ENCODE results near the gene SND1.

DNA sequence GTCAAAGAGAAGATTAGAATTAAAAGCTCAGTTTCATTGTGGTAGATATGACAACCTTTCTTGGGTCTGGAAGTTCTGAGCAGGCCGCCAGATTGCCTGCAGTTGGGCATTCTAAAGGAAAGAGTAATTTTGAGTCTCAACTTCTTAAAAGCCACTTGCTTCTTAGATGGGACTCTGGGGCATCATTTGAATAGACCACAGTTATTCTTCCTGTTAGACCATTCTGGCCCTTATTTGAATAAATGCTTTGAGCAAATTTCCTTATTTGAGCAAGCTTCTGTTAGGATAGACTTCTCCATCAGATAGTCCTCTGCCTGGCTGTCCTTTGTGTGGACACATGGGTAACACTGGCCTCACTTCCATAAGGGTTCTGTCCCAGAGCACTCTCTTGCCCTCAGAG lies 40.2 kb downstream of the SND1 start:
- TF ChIP-seq POLR2A (IDR thresholded peaks at IDR 0.05) (no peak), EP300 (IDR thresholded peaks at IDR 0.05) (no peak)
- TF ChIP-seq, protein P1, sequence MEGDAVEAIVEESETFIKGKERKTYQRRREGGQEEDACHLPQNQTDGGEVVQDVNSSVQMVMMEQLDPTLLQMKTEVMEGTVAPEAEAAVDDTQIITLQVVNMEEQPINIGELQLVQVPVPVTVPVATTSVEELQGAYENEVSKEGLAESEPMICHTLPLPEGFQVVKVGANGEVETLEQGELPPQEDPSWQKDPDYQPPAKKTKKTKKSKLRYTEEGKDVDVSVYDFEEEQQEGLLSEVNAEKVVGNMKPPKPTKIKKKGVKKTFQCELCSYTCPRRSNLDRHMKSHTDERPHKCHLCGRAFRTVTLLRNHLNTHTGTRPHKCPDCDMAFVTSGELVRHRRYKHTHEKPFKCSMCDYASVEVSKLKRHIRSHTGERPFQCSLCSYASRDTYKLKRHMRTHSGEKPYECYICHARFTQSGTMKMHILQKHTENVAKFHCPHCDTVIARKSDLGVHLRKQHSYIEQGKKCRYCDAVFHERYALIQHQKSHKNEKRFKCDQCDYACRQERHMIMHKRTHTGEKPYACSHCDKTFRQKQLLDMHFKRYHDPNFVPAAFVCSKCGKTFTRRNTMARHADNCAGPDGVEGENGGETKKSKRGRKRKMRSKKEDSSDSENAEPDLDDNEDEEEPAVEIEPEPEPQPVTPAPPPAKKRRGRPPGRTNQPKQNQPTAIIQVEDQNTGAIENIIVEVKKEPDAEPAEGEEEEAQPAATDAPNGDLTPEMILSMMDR (IDR thresholded peaks at IDR 0.05) = no peak
